Endometrial microvascular endothelial cells (primary cell): ENCODE measurements around the gene ACER3. TPM values are rescaled to one million over a fixed set of nuclear protein-coding genes. Genes with fewer than 3 reads are reported as not detected.
"Not testable (repeated sequence)": the region's sequence is repeated elsewhere in the genome, so short reads cannot be mapped to it uniquely, and the experiment has no call there.

ENCODE experiments used
- in situ Hi-C: cut with HindIII; loops from 2 replicates; pipeline ENCODE4 v1.10.0; 2017; ENCODE audit warnings: low sequenced_read_pairs, low pct_unique_long_range_greater_than_20kb; ENCODE audit errors: inconsistent ontology term
- total RNA-seq: library from RNA; depleted of rRNA; stranded (reverse); fragments of >200 nt; gene quantifications from one replicate; pipeline ENCODE4 v1.2.3, GENCODE V29; 2015; ENCODE audit errors: inconsistent ontology term

Gene ACER3
- total RNA-seq, 1 donor from 2014 or later = 33.1 TPM

DNA sequence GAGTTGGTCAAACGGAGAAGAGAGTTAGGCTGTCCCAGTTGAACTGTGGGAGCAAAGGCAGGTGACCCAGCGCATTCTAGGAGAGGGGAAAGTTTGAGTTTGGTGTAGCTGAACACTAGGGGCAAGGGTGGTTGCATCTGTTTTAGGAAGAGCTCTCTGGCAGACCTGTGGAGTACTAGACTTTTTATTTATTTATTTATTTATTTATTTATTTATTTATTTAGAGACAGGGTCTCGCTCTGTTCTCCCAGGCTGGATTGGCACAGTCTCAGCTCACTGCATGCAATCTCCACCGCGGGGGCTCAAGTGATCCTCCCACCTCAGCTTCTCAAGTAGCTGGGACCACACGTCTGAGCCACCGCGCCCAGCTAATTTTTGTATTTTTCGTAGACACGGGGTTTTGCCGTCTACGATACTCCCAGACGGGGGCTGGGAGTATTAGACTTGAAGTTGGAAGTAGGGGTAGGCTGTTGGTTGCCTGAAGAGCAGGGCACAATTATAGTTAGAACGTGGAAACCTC, 950 bp upstream of the ACER3 start:
- in situ Hi-C loops = no loop called here

DNA sequence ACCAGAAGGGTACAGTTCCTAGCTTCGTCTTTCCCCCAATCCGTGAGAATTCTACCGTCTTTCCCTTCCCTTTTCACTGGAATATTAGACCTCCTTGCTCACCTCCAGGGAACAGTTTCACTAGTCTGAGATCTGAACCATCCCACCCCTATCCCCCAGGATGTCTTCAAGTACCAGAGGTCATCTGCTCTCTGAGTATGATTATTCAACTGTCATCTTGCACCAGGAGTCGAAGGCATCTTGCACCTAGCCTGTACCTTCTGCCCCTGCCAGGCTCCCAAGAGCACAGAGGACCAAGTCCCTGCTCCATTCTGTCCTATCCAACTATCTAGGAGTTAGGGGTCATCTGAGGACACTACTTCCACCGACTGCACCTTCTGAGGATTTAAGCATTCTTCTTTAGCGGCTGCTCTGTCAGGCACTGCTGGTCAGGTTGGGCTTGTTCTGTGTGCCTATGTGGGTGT, 804 bp downstream of the ACER3 start:
- in situ Hi-C loops = no loop called here

DNA sequence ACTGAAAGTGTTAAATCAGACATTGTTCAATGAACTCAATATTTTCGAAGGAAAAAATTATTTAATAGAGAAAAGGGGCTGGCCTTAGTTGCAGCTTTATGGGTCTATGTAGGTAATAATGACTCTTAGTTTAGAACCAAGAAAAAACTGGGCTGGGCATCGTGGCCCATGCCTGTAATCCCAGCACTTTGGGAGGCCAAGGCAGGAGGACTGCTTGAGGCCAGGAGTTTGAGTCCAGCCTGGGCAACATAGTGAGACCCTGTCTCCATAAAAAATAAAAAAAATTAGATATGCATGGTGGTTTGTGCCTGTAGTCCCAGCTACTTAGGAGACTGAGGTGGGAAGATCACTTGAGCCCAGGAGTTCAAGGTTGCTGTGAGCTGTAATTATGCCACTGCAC, 2.1 kb downstream of the ACER3 start:
- in situ Hi-C loops = not testable (repeated sequence)

DNA sequence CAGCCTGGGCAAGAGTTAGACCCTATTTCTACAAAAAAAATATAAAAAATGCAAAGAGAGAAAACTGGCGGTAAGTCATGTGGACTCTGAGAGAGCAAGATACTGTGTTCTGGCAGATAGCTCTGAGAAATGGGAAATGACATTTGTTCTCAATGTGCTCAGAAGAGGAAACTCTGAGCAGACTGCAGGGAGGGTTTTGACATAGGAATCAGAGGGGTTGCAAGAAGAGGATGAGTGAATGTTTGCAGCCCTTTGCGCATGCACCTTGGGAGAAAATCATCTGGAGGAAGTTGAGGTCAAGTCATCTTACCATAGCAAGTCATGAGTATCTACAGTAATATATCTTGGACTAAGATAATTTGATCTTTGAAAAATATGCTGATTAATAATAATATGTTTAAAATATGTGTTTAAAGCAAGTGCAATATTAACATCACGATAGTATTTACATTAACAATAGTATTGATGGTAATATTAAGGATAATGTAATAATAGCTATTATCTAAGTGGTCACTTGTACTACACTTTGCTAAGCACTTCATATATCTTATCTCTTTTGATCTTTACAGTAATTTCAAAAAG, 2.6 kb downstream of the ACER3 start:
- in situ Hi-C loops = no loop called here

DNA sequence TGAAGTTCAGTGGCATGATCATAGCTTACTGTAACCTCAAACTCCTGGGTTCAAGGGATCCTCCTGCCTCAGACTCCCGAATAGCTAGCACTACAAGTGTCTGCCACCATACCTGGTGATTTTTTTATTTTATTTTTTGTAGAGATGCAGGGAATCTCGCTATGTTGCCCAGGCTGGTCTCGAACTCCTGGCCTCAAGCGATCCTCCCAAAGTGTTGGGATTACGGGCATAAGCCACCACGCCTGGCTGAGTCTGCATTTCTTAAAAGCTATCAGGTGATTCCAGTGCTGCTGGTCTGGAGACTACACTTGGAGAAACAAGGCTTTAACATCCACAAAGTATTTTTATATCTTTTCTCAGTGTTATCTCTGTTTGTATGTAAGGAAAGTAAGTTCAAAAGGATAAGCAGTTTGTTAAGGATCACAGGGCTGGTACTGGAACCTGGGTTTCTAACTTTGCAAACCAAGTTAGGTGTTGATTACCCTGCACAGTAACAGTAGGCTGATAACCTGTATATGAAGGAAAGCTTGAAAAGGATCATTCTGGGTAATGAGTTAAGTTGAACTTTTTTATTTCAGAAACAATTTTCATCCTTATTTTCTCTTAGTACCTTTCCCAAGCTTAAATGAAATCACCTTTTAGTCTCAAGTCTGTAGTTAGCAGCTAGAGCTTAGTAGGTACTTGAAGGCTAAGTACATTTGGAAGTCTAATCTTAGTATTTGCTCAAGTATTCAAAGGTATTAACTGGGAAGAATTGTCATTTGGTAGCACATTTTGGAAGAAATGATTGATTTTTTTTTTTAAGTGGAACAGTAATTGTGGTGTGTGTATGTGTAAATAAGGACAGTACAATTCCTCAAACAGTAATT, 12.5 kb downstream of the ACER3 start:
- in situ Hi-C loops = no loop called here

DNA sequence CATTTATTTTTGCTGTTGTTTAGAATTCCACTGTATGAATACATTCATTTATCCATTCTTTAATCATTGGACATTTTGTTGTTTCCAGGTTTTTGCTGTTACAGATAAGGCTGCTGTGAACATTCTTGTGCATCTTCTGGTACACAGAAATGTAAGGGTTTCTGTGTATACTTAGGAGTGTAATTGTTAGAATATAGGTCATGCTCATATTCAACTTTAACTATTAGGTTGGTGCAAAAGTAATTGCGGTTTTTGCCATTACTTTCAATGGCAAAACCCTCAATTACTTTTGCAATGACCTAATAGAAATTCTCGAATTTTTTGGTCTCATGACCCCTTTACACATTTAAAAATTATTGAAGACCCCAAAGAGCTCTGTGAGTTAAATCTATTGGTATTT, 17.3 kb downstream of the ACER3 start:
- in situ Hi-C loops = no loop called here

DNA sequence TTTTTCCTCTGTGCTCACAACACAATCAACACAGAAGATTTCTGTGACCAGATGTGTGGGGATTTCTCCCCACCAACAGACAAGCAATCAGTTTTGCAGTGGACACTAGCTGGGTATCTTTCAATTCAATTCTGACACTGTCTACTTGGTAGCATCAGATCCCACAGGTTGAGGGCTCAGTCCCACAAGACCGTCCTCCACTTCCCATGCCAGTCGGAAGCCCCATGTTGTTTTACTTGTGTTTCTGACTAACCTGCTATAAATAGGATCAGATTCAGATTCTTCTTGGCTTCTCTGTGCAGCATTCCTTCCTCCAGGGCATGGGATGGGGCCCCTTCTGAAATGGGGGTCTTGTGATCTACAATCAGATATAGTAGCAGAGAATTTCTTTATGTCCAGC, 19.6 kb downstream of the ACER3 start:
- in situ Hi-C loops = no loop called here

DNA sequence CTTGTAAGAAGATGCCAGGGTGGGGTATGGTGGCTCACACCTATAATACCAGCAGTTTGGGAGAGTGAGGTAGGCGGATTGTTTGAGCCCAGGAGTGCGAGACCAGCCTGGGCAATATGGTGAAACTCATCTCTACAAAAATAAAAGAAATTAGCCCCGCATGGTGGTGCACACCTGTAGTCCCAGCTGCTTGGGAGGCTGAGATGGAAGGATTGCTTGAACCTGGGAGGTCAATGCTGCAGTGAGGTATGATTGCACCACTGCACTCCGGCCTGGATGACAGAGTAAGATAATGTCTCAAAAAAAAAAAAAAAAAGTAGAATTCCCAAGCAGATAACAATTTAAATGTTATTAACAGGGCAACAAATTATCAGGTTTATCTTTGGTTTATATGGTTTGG, 20.2 kb downstream of the ACER3 start:
- in situ Hi-C loops = no loop called here

DNA sequence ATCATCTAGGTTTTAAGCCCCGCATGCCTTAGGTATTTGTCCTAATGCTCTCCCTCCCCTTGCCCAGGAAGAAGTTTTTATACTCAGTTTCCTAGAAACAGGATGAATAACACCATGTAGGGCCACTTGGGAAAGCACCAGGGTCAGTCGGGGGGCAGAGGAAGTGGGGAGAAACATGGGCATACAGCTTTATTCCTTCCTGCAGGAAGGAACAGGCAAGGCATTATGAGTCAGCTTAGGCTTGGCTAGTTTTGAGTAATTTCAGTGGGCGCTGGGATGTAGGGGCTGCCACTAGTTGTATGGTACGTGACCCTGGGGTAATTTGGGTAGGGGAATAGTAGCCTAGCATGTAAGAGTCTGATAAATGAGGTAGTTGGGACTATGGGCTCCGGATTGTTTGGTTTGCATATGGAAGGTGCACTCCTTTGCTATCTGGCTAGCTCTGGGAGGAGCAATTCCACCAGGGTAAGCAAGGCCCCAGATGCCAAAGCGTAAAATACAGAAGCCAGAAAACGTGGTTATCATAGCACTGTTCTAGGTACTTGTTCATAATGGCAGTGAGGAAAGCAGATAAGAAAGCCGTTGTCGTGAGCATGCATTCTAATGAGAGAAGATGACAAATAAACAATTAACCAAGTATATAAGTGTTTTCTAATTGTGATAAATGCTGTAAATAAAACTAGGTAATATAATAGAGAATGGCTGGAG, 24.8 kb downstream of the ACER3 start:
- in situ Hi-C loops = no loop called here

DNA sequence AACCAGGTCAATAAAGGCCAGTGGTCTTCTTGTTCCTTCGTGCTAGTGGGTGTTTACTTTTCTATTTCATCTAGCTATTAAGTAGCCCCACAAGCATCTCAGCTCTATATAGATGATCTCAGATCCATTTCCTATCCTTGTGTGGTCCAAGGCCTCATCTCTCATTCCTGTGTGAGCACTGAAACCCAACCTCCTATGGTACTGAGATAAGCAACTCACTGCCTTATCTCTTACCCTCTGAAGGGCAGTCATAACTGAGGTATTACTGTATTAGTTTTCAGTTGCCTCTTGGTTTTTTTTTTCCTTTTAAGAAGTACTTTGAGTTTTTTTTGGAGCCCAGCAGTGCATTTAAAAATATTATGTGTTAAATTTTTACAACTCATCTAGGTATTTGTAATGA, 28.3 kb downstream of the ACER3 start:
- in situ Hi-C loops = no loop called here

DNA sequence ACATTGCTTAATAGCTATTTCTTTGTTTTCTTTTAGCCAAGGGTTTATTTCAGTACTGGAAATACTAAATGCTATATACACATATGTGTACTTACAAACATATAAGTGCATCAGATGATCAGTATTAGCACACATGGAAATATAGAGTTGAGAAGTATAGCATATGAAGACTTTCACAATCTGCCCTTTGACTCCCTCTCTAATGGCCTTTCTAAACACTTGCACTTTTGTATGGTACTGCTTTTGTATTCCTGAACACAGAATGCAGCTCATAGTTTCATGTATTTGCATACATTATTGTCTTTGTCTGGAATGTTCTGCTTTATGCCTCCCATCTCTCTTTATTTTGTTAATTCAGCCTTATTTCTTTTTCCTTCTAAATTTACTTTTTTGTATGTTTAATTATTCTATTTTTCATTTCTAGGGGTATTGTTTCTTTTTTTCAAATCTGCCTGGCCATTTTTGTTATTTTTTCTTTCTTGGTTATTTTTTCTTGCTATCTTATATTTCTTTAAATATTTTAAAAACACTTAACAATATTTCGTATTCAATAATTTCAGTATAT, 28.8 kb downstream of the ACER3 start:
- in situ Hi-C loops = no loop called here

DNA sequence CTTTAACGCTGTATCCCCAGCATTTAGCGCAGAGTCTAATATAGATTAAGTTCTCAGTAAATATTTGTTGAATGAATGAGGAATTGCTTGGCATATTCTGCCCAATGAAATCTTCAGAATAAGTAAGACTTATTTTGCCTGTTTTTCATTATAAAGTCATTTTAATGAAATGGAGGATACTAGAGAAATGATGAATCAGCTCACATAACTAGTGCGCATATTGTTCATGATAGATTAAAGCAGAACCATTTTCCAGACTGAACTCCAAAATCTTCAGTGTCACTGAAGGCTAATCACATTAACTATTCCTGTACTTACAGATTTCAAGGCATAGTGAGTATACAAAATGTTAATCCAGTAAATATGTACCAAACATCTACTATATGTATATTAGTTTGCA, 29.6 kb downstream of the ACER3 start:
- in situ Hi-C loops = loop anchor here (10.0 kb wide), 1 partner anchor 76 kb away; no protein-coding TSS in a partner anchor

DNA sequence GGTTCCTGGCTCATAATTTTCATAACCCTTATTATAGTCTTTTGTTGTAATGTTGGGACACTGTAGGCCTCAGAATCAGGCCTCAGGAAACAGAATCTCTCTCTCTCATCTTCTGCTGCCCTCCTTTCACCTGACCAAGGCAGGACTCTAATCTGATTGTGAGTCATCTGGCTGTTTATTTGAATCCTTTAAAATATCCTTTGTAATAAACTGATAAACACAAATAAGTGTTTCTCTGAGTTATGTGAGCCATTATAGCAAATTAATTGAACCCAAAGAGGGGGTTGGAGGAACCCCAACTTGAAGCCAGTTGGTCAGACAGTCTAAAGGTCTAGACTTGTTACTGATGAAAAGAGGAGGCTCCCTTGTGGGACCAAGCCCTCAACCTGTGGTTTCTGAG, 30.6 kb downstream of the ACER3 start:
- in situ Hi-C loops = loop anchor here (10.0 kb wide), 1 partner anchor 76 kb away; no protein-coding TSS in a partner anchor

DNA sequence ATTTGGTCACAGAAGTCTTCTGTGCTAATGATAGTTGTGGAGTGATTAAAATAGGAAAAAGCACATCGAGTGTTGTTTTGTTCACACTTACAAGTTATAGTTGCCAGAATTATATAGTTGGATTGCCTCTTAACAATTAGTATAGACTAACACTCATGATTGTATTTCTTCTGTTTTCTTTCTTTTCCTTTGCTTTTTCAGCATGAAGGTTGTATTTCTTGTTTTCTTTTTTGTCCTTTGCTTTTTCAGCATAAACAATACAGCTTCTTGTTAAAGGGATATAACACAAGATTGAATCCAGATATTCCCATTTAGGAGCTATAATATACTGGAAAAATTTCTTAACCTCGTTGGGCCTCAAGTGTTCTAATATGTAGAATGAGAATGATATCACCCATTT, 31.1 kb downstream of the ACER3 start:
- in situ Hi-C loops = loop anchor here (10.0 kb wide), 1 partner anchor 77 kb away; no protein-coding TSS in a partner anchor

DNA sequence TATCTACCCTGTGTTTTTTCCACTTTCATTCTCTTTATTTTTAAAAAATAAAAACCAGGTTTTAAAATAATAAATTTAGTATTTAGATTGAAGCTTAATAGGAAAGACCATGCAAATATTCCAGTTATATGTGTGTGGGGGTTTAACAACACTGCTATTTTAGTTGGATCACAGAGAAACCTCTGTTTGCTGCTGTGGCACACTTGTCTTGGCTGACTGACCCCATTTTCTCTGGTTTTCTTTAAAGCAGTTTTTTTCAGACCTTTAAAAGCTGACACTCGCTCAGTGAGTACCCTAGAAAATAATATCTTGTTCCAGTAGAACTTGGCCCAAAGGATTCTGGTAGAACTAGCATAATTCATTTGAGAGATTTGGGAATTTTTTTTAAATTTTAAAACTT, 31.6 kb downstream of the ACER3 start:
- in situ Hi-C loops = loop anchor here (10.0 kb wide), 1 partner anchor 78 kb away; no protein-coding TSS in a partner anchor

DNA sequence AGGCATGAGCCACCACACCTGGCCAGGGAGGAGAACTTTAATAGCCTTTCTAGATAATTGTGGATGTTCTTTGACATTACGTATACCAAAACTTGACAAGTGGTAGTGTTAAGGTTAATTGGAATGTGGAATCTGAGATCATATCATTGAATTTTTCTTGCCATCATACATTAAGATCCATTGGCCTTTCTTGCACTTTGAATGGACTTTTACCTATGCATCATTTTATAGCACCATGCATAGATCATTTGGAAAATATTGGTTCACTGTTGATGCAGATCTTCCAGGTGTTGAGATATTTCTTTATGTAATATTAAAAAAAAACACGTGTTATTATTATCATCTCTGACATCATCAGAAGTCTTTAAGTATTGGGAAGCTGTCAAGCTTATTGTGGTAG, 36.5 kb downstream of the ACER3 start:
- in situ Hi-C loops = loop anchor here (10.0 kb wide), 1 partner anchor 82 kb away; no protein-coding TSS in a partner anchor

DNA sequence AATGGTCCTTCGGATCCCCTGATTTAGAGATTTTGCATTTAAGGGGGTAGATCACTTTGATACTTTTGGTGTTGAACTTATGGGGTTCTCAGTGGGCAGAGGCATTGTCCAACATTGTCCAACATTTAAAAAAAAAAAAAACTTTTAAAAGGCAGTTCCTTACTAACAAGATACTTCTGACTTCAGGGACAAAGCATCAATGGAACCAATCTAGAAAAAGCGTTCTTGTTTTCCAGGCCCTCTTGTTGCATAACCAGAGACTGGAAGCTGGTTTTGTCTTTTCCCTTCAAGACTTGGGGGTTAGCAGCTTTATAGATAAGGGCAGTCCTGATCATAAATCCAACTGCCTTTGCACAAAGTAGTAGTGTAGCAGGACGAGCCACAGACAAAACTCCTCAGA, 40.4 kb downstream of the ACER3 start:
- in situ Hi-C loops = no loop called here

DNA sequence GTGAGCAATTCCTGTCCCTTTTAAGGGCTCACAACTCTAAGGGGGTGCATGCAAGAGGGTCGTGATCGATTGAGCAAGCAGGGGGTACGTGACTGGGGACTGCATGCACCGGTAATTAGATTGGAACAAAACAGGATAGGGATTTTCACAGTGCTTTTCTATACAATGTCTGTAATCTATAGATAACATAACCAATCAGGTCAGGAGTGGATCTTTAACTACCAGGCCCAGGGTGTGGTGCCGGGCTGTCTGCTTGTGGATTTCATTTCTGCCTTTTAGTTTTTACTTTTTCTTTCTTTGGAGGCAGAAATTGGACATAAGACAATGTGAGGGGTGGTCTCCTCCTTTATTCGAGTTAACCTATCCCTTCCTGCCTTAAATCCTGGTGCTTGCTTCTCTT, 40.9 kb downstream of the ACER3 start:
- in situ Hi-C loops = not testable (repeated sequence)
